SK-N-SH treated with all-trans-retinoic acid at 6 μM for 48 hours (cell line): Measurements from ENCODE around the gene CHST6.

Source experiments
- ATAC-seq: fragments of 200-7000 bp; cut with Tn5 transposase; 3 replicates; pipeline ENCODE4 v1.9.1; 2020; ENCODE audit warnings: mild to moderate bottlenecking, moderate library complexity
- ARNTL ChIP-seq: fragments of 450-650 bp; formaldehyde crosslinking; IDR thresholded peaks from 2 replicates; pipeline ENCODE4 v1.5.0; 2020; ENCODE audit warnings: low read depth, mild to moderate bottlenecking, moderate library complexity, borderline replicate concordance
- BACH2 ChIP-seq: fragments of 250-450 bp; sonication (Bioruptor Pico); IDR thresholded peaks from 2 replicates; pipeline ENCODE4 v1.9.0; 2021; ENCODE audit warnings: mild to moderate bottlenecking, borderline replicate concordance
- CSDC2 ChIP-seq: fragments of 250-450 bp; sonication (Bioruptor Pico); IDR thresholded peaks from 2 replicates; pipeline ENCODE4 v1.5.0; 2020; ENCODE audit warnings: mild to moderate bottlenecking, moderate library complexity
- ESRRG ChIP-seq: fragments of 250-450 bp; sonication (Bioruptor Pico); IDR thresholded peaks from 2 replicates; pipeline ENCODE4 v1.6.1; 2021; ENCODE audit warnings: mild to moderate bottlenecking
- GLIS3 ChIP-seq: fragments of 250-450 bp; sonication (Bioruptor Pico); IDR thresholded peaks from 2 replicates; pipeline ENCODE4 v1.5.0; 2020; ENCODE audit warnings: mild to moderate bottlenecking, moderate library complexity
- OSR1 ChIP-seq: fragments of 250-450 bp; sonication (Bioruptor Pico); IDR thresholded peaks from 2 replicates; pipeline ENCODE4 v1.8.0; 2022; ENCODE audit warnings: moderate library complexity, mild to moderate bottlenecking, inconsistent platforms
- PPARA ChIP-seq: fragments of 250-450 bp; sonication (Bioruptor Pico); IDR thresholded peaks from 2 replicates; pipeline ENCODE4 v1.5.0; 2020; ENCODE audit warnings: mild to moderate bottlenecking, borderline replicate concordance
- RARB ChIP-seq: fragments of 250-450 bp; sonication (Bioruptor Pico); IDR thresholded peaks from 2 replicates; pipeline ENCODE4 v1.8.0; 2021; ENCODE audit warnings: mild to moderate bottlenecking, moderate library complexity
- SNAI2 ChIP-seq: fragments of 250-450 bp; sonication (Bioruptor Pico); IDR thresholded peaks from 2 replicates; pipeline ENCODE4 v1.5.0; 2020; ENCODE audit warnings: mild to moderate bottlenecking, moderate library complexity
- TCF4 ChIP-seq: fragments of 250-450 bp; sonication (Bioruptor Pico); IDR thresholded peaks from 2 replicates; pipeline ENCODE4 v1.8.0; 2021; ENCODE audit warnings: mild to moderate bottlenecking, moderate library complexity, borderline replicate concordance
- TOX ChIP-seq: fragments of 250-450 bp; sonication (Bioruptor Pico); IDR thresholded peaks from 2 replicates; pipeline ENCODE4 v1.8.0; 2021; ENCODE audit warnings: mild to moderate bottlenecking, moderate library complexity, borderline replicate concordance
- ZC3H10 ChIP-seq: fragments of 250-450 bp; sonication (Bioruptor Pico); IDR thresholded peaks from 2 replicates; pipeline ENCODE4 v1.5.1; 2021; ENCODE audit warnings: mild to moderate bottlenecking, moderate library complexity
- ZFP3 ChIP-seq: fragments of 250-450 bp; sonication (Bioruptor Pico); IDR thresholded peaks from 2 replicates; pipeline ENCODE4 v1.5.0; 2020; ENCODE audit warnings: mild to moderate bottlenecking, moderate library complexity
- ZFP30 ChIP-seq: fragments of 450-650 bp; formaldehyde crosslinking; IDR thresholded peaks from 2 replicates; pipeline ENCODE4 v1.5.0; 2022; ENCODE audit warnings: mild to moderate bottlenecking, moderate library complexity
- ZNF70 ChIP-seq: fragments of 450-650 bp; formaldehyde crosslinking; IDR thresholded peaks from 2 replicates; pipeline ENCODE4 v1.5.0; 2020; ENCODE audit warnings: mild to moderate bottlenecking, moderate library complexity
- ZNF8 ChIP-seq: fragments of 450-650 bp; formaldehyde crosslinking; IDR thresholded peaks from 2 replicates; pipeline ENCODE4 v1.5.0; 2020; ENCODE audit warnings: mild to moderate bottlenecking, moderate library complexity
- TF ChIP-seq, protein P1 (sequence below): fragments of 250-450 bp; sonication (Bioruptor Pico); IDR thresholded peaks from 2 replicates; pipeline ENCODE4 v1.5.1; 2020; ENCODE audit warnings: low read depth, mild to moderate bottlenecking, moderate library complexity
- TF ChIP-seq, protein P2 (sequence below): fragments of 250-450 bp; sonication (Bioruptor Pico); IDR thresholded peaks from 2 replicates; pipeline ENCODE4 v1.5.0; 2020; ENCODE audit warnings: mild to moderate bottlenecking, moderate library complexity
- TF ChIP-seq, protein P3 (sequence below): fragments of 250-450 bp; sonication (Bioruptor Pico); IDR thresholded peaks from 2 replicates; pipeline ENCODE4 v1.8.0; 2021; ENCODE audit warnings: low read depth, mild to moderate bottlenecking, moderate library complexity, borderline replicate concordance
- TF ChIP-seq, protein P4 (sequence below): fragments of 250-450 bp; sonication (Bioruptor Pico); IDR thresholded peaks from 2 replicates; pipeline ENCODE4 v1.5.1; 2021; ENCODE audit warnings: mild to moderate bottlenecking, moderate library complexity
- TF ChIP-seq, protein P5 (sequence below): fragments of 250-450 bp; sonication (Bioruptor Pico); IDR thresholded peaks from 2 replicates; pipeline ENCODE4 v1.8.0; 2020; ENCODE audit warnings: mild to moderate bottlenecking, moderate library complexity, borderline replicate concordance

Gene CHST6

DNA sequence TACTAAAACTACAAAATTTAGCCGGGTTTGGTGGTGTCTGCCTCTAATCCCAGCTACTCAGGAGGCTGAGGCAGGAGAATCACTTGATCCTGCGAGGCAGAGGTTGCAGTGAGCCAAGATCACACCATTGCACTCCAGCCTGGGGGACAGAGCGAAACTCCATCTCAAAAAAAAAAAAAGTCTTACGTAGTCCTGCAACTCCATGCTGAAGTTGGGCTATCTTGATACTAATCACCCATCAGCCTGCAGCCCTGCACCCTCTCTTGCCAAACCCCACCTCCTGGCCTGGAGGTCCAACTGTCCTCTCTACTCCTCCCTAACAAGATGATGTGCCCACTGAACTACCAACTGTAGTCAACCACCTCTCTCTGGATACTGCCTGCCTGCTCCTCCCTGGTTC, 35.5 kb downstream of the CHST6 start:
- TF ChIP-seq PPARA = no peak
- no peak for TF ChIP-seq RARB (CRISPR knock-in tag)
- no peak for ATAC-seq

DNA sequence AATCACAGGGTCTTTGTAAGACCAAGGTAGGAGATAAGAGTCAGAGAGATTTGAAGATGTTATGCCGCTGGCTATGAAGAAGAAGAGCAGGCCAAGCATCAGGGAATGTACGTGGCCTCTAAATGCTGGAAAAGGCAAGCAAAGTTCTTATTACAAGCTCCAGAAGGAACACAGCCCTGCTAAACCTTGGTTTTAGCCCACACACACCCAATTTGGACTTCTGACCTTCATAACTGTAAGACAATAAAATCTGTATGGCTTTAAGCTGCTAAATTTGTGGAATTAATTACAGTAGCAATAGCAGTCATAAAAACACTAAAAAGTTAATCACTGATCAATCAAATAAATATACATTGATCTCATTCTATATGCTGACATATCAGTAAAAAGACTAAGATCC, 36.8 kb downstream of the CHST6 start:
- TF ChIP-seq GLIS3 (CRISPR knock-in tag) (no peak), ZFP30 (CRISPR knock-in tag) (no peak), ZNF70 (CRISPR knock-in tag) (no peak), ZC3H10 (CRISPR knock-in tag) (no peak), ZFP3 (CRISPR knock-in tag) (no peak), TOX (CRISPR knock-in tag) (no peak), SNAI2 (no peak), TCF4 (CRISPR knock-in tag) (no peak), ESRRG (CRISPR knock-in tag) (no peak), PPARA (no peak), ZNF8 (no peak), CSDC2 (CRISPR knock-in tag) (no peak), BACH2 (CRISPR knock-in tag) (no peak), RARB (CRISPR knock-in tag) (no peak), ARNTL (CRISPR knock-in tag) (no peak)
- TF ChIP-seq, protein P1, sequence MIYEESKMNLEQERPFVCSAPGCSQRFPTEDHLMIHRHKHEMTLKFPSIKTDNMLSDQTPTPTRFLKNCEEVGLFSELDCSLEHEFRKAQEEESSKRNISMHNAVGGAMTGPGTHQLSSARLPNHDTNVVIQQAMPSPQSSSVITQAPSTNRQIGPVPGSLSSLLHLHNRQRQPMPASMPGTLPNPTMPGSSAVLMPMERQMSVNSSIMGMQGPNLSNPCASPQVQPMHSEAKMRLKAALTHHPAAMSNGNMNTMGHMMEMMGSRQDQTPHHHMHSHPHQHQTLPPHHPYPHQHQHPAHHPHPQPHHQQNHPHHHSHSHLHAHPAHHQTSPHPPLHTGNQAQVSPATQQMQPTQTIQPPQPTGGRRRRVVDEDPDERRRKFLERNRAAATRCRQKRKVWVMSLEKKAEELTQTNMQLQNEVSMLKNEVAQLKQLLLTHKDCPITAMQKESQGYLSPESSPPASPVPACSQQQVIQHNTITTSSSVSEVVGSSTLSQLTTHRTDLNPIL (CRISPR knock-in tag) = no peak
- TF ChIP-seq, protein P2, sequence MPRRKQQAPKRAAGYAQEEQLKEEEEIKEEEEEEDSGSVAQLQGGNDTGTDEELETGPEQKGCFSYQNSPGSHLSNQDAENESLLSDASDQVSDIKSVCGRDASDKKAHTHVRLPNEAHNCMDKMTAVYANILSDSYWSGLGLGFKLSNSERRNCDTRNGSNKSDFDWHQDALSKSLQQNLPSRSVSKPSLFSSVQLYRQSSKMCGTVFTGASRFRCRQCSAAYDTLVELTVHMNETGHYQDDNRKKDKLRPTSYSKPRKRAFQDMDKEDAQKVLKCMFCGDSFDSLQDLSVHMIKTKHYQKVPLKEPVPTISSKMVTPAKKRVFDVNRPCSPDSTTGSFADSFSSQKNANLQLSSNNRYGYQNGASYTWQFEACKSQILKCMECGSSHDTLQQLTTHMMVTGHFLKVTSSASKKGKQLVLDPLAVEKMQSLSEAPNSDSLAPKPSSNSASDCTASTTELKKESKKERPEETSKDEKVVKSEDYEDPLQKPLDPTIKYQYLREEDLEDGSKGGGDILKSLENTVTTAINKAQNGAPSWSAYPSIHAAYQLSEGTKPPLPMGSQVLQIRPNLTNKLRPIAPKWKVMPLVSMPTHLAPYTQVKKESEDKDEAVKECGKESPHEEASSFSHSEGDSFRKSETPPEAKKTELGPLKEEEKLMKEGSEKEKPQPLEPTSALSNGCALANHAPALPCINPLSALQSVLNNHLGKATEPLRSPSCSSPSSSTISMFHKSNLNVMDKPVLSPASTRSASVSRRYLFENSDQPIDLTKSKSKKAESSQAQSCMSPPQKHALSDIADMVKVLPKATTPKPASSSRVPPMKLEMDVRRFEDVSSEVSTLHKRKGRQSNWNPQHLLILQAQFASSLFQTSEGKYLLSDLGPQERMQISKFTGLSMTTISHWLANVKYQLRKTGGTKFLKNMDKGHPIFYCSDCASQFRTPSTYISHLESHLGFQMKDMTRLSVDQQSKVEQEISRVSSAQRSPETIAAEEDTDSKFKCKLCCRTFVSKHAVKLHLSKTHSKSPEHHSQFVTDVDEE (CRISPR knock-in tag) = no peak
- TF ChIP-seq, protein P3, sequence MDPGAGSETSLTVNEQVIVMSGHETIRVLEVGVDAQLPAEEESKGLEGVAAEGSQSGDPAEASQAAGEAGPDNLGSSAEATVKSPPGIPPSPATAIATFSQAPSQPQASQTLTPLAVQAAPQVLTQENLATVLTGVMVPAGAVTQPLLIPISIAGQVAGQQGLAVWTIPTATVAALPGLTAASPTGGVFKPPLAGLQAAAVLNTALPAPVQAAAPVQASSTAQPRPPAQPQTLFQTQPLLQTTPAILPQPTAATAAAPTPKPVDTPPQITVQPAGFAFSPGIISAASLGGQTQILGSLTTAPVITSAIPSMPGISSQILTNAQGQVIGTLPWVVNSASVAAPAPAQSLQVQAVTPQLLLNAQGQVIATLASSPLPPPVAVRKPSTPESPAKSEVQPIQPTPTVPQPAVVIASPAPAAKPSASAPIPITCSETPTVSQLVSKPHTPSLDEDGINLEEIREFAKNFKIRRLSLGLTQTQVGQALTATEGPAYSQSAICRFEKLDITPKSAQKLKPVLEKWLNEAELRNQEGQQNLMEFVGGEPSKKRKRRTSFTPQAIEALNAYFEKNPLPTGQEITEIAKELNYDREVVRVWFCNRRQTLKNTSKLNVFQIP = no peak
- TF ChIP-seq, protein P4, sequence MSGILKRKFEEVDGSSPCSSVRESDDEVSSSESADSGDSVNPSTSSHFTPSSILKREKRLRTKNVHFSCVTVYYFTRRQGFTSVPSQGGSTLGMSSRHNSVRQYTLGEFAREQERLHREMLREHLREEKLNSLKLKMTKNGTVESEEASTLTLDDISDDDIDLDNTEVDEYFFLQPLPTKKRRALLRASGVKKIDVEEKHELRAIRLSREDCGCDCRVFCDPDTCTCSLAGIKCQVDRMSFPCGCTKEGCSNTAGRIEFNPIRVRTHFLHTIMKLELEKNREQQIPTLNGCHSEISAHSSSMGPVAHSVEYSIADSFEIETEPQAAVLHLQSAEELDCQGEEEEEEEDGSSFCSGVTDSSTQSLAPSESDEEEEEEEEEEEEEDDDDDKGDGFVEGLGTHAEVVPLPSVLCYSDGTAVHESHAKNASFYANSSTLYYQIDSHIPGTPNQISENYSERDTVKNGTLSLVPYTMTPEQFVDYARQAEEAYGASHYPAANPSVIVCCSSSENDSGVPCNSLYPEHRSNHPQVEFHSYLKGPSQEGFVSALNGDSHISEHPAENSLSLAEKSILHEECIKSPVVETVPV (CRISPR knock-in tag) = no peak
- no peak for ATAC-seq

DNA sequence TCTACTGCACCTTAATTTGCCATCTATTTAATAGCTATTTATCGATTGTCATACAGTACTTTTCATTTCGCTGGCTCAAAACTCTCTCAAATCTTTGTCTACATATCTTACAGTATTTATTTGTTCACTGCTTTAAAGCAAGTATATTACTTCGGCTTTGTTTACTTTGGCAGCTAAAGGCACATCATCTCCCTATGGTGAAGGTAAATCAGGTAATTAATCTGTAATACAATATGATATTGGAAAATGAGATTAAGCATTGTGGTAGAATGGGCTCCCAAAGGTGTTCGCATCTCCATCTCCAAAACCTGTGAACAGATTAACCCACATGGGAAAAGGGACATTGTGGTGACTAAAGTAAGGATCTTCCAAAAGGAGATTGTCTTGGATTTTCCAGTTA, 37.2 kb downstream of the CHST6 start:
- TF ChIP-seq ZC3H10 (CRISPR knock-in tag) (no peak), SNAI2 (no peak), OSR1 (CRISPR knock-in tag) (no peak), GLIS3 (CRISPR knock-in tag) (no peak), BACH2 (CRISPR knock-in tag) (no peak), ZNF70 (CRISPR knock-in tag) (no peak), ESRRG (CRISPR knock-in tag) (no peak), ZFP3 (CRISPR knock-in tag) (no peak), ZFP30 (CRISPR knock-in tag) (no peak)
- TF ChIP-seq, protein P4 (CRISPR knock-in tag) = no peak
- TF ChIP-seq, protein P2 (CRISPR knock-in tag) = no peak
- TF ChIP-seq, protein P3 = no peak
- TF ChIP-seq, protein P5, sequence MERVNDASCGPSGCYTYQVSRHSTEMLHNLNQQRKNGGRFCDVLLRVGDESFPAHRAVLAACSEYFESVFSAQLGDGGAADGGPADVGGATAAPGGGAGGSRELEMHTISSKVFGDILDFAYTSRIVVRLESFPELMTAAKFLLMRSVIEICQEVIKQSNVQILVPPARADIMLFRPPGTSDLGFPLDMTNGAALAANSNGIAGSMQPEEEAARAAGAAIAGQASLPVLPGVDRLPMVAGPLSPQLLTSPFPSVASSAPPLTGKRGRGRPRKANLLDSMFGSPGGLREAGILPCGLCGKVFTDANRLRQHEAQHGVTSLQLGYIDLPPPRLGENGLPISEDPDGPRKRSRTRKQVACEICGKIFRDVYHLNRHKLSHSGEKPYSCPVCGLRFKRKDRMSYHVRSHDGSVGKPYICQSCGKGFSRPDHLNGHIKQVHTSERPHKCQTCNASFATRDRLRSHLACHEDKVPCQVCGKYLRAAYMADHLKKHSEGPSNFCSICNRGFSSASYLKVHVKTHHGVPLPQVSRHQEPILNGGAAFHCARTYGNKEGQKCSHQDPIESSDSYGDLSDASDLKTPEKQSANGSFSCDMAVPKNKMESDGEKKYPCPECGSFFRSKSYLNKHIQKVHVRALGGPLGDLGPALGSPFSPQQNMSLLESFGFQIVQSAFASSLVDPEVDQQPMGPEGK (CRISPR knock-in tag) = no peak
- no peak for ATAC-seq
